A172 (cell line): ENCODE data around the gene POC1A. TPM values are rescaled to one million over a fixed set of nuclear protein-coding genes. Genes with fewer than 3 reads are reported as not detected.
A peak's percentile ranks its signal among the peaks of the same experiment; 100 is the strongest.
"Not testable (repeated sequence)": the region's sequence is repeated elsewhere in the genome, so short reads cannot be mapped to it uniquely, and the experiment has no call there.

ENCODE experiments used
- DNase-seq: peaks from one replicate; pipeline ENCODE4 v3.0.0-alpha.2; 2015; ENCODE audit warnings: low spot score
- total RNA-seq: library from RNA; depleted of rRNA; stranded (reverse); fragments of >200 nt; shearing (Covaris generic); gene quantifications from 2 replicates; pipeline ENCODE4 v1.2.3, GENCODE V29; 2014

POC1A gene
- total RNA-seq, 1 experiment from 2014 or later, result 19.0 TPM

DNA sequence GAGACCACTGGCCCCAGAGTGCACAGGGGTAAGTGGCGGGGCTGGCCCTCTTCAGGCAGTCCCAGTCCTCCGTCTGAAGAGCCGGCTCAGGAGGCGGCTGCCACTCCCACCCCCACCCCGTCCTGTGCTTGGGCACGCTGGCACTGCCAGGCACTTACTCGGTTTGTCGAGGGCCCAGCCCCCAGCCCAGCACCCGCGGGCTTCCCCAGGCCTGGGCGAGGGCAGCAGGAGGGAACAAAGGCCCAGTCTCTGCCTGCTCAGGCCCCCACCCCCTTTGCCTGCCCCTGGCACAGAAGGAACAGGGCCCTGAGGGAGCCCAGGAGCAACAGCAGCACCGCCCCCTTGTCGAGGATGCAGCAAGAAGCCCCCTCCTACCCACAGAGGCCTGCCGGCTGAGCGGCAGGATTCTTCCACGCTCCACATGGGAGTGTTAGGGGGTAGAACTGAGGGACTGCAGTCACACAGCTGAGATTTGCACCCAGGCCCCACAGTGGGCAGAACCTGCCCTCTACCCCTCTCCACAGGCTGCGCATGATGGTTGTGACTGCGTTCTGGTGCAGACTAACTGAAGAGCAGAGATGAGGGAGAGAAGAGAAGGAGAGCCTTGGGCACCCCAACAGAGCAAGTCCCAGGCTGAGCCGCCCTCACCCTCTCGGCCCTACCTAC, 106.8 kb downstream of the POC1A start:
- peak; percentile 76 for DNase-seq

DNA sequence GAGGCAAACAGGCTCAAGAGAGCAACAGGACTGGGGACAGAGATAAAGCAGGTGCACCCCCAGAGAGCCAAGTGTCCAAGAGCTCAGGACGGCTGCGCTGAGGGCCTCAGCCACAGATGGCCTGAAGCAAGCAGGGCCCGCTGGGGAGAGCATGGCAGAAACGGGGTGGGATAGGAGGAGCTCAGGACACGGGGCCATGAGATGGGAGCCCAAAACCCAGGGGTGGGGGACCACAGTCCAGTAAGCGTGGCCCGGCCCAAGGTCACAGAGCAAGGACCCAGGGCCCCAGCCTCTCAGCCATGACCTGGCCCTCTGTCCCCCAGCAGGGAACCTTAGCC, 107.4 kb downstream of the POC1A start:
- DNase-seq, result no peak

DNA sequence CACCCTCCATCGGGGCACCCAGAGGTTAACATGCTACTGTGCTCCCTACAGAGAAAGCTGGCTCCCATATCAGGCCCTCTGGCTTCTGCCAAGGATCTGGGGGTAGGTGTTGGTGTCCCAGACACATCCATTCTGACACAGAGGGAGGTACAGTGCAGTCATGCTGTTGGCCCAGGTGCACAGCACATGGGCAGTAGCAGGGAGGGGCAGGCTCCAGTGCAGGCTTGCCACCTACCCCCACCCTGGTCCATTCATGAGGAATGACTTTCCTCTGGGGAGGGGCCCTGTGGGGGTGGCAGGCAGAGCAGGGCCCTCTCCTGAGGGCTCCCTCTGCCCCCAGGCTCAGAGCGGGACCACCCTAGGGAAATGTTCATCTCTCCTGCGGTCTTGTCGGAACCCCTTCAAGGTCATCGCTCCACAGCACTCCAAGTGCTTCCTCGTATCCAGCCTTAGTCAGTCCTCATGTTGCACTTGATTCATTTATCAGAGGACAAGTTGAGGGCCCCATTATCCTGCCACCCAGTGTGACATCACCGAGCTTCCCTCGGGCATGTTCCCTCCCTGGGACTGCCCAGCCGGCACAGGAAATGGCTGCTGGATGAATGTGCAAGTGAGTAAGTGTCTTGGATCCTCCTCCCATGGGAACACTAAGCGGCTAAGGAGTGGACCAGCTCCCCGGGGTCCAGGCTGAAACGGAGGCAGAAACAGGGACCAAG, 107.9 kb downstream of the POC1A start:
- DNase-seq, result peak; percentile 96

DNA sequence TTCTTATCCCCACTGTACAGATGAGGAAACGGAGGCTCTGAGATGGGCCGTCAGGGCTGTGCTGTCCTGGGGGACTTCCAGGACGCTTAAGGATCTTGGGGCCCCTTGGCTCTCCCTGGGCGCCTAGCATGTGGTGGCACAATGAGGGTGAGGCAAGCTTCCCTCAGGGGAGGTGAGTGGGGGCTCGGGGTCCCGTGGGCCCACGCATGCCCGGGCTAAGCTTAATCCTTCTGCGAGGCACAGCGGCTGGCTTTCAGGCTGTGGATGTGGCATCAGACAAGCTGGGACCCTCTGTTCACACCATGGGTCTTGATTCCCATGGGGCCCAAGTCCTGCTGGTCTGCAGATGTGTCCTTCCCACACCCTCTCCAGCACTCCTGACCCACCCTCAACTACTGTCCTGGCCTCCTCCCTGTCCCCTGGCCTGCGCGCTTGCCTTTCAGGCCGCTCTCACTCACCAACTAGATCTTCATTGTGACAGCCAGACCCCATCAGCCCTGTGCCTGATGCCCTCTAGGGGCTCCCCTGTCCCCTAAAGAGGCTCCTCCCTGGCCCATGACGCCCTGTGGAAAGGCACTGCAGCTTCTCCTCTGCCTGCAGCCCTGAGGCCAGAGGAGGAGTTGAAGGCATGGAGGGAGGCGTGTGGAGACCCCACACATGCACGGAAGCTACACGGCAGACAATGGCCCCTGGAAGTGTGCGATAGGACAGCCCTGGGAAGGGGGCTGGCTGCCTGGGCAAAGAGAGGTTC, 109.2 kb downstream of the POC1A start:
- DNase-seq, result no peak

DNA sequence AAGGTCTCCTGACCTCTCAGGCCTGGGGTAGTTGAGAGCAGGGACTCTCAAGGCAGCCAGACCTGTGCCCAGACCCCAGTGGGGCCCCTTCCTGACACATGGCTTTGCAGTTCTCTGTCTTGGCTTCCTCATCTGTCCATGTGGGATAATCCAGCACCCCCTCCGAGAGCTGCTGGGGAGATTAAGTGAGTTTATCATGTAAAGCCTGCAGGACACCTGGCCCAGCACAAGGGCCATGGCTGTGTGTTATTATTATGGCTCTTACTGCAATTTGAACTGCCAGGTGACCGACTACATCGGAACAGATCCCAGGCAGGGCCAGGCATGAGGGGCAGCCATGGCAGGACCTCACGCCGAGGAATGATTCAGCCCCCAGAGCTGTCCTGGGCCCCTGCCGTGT, 110.5 kb downstream of the POC1A start:
- DNase-seq, result no peak

DNA sequence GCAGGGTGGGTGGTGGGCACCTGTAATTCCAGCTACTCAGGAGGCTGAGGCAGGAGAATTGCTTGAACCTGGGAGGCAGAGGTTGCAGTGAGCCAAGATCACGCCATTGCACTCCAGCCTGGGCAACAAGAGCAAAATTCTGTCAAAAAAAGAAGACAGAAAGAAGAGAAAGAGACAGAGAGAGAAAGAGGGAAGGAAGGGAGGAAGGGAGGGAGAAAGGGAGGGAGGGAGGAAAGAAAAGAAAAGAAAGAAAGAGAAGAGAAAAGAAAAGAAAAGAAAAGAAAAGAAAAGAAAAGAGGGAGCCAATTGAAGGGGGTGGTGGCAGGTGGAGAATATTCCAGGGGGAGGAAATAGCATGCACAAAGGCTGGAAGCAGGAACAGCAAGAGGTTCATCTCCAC, 111.2 kb downstream of the POC1A start:
- not testable (repeated sequence) for DNase-seq

DNA sequence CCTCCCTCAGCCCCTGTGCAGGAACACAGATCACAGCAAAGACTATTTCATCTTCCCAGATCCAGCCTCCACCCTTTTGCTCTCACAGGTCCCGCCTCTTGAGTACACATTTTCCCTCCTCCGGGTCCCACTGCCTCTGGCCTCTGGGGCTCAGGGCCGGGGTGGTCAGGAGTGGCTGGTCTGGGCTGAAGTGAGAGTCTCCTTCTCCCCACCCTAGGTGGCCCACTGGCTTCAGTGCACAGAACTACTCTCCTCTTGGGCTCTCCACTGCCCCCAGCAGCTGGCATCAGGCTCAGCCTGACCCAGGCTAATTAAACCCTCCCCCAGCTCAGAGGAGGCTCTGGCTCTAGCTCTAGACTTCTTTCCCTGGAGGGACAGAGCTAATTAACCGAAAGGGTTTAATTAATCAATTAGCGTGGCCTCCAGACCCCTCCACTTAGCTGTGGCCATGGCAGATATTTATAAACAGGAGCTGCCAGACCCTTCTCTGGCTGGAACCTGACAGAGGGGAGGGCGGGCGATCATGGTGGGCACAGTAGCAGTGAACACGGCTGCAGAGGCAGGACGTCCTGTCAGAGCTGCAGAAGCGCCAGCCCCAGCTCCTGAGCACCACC, 113.0 kb downstream of the POC1A start:
- DNase-seq, result no peak

DNA sequence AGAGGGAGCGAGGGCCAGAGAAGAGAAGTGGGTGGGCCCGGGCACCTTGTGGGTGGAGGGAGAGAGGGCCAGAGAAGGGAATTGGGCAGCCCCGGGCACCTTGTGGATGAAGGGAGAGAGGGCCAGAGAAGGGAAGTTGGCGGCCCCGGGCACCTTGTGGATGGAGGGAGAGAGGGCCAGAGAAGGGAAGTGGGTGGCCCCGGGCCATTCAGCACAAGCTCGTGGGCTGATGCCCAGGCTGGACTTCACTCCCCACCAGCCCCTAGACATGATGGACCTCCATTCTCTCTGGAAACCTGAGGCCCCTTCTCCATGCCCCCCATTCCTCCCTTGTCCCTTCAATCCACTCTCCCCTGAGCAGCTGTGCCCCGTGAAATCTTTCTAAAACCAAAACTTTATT, 113.6 kb downstream of the POC1A start:
- no peak for DNase-seq

DNA sequence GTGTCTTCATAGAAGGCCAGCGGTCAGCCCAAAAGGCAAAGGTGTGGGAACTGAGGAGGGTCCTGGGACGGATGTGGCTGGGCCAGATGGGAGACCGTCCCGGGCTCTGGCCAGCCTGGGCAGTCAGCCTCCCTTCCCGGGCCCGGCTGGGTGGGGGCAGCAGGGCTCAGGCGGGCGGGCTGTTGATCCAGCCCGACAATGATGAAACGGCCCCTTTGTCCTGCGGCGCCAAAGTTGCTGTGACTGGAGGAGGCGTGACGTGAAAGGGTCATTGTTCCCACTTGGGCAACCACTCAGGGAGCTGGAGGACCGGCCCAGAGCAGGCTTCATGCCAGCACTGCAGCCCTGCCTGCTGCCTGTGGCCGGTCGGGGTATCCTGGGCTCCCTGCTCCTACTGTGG, 114.4 kb downstream of the POC1A start:
- no peak for DNase-seq

DNA sequence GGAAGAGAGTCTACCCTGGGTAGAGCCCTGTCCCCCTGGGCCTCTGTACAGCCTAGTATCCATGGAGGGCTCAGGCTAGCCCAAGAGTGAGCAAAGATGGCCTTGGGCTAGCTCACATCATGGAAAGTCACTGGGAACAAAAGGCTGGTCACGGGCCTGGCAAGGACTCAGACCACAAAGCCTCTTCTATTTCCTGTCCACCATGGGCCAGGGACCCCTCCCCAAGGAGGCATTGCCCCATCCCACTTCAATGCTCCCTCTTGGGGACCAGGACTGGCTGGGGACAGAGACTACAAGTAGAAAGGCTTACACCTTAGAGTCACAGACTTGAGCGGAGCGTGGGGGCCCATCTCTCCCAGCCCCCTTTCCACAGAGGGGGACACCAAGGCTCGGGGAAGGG, 114.8 kb downstream of the POC1A start:
- no peak for DNase-seq

DNA sequence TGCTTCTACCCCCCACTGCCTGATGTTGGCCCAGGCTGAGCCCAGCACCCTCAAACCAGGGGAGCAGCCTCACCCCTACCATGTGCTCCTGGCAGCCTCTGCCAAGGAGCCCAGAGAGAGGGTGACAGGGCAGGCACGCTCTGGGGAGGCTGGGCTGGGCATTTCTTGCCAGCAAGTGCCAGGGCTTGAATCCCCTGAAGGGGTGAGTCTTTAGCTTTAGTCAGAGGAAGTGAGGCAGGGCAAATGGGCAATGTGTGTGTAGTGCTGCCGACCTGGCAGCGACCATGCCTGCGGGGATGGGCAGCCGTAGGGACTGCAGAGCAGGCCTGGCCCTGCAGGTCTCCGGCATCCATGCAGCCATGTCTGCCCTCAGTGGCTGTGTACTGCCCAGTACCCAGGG, 116.0 kb downstream of the POC1A start:
- no peak for DNase-seq

DNA sequence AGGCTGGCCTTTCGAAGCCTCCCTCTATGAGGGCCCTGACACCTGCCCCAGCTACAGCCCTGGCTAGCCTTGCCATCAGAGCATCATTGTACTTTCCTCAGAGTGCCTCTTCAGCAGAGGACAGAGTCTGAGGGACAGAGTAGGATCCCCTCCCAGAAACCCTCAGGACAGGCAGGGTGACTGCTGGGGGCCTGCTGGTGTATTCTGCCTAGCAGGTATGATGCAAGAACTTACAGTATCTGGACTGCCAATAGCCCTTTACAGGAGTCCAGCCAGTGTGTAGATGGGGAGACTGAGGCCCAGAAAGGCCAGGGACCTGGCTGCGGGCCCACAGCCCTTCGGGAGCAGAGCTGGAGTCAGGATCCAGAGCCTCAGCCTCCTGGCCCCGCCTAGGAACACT, 116.9 kb downstream of the POC1A start:
- DNase-seq, result no peak

DNA sequence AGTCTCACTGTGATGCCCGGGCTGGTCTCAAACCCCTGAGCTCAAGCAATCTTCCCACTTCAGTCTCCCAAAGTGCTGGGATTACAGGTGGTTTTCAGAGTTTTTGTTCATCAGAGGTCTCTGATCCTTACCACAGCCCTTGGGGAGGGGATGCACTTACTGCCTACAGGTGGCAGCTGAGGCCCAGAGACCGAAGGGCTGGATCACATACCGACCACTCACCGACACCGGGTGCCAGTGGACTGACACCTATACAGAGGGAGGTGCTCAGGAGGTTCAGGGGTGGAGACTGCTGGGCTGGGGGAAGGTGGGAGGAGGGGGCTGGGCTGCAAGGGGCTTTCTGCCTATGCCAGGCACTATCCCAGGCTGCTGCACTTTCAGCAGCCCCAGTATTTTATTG, 117.4 kb downstream of the POC1A start:
- no peak for DNase-seq

DNA sequence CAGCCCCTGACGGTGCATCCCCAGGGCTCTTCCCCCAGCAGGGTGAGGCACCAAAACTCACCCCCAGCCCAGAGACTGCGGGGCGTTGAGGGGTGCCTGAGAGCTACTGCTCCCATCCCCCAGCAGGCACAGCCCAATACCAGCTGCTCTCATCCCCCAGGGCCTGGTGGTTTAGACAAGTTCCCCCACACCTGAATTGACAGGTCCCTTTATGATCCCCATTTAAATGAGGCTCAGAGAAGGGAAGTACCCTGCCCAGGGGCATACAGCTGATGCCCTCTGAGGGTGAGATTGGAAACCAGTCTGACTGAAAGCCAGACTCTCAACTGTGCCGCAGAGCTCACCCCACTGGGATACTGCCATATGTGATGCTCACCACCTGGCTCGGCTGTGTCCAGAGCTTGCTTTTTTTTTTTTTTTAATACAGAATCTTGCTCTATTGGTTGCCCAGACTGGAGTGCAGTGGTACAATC, 118.0 kb downstream of the POC1A start:
- DNase-seq, result no peak

DNA sequence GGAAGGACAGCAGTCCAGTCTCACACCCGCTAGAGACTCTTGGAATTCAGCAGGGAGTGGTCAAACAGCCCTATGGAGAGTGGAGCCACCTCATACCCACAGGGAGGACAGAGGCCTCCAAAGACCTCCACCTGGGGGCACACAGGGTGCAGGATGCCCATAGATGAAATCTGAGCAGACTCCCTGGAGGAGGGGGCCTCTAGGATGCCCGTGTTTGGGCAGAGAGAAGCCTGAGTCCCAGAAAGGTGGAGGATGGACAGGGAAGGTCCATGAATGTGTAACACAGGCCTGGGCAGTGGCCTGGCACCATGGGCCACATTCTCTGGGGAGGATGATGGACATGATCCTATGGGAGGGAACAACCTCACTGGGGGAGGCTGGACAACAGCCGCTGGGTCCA, 119.6 kb downstream of the POC1A start:
- no peak for DNase-seq

DNA sequence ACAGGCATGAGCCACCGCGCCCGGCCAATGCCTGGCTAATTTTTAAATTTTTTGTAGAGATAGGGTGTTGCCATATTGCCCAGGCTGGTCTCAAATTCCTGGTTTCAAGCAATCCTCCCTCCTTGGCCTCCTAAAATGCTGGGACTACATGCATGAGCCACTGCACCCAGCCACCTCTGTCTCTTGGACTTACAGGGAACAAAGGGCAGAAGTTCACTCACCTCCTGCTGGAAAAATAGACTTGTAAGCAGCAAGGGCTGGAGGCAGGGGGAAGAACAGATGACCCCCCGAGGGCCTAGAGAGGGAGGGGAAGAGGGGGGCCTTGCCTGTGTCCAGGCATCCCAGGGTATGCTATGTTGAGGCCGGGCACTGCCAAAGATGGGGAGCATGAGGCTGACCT, 120.0 kb downstream of the POC1A start:
- no peak for DNase-seq

DNA sequence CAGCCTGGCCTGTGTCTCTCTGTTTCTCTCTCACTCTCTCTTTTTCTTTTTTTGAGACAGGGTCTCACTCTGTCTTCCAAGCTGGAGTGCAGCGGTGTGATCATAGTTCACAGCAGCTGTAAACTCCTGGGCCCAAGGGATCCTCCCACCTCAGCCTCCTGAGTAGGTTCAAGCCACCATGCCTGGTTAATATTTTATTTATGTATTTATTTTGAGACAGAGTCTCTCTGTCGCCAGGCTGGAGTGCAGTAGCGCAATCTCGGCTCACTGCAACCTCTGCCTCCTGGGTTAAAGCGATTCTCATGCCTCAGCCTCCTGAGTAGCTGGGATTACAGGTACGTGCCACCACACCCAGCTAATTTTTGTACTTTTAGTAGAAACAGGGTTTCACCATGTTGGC, 120.5 kb downstream of the POC1A start:
- not testable (repeated sequence) for DNase-seq

DNA sequence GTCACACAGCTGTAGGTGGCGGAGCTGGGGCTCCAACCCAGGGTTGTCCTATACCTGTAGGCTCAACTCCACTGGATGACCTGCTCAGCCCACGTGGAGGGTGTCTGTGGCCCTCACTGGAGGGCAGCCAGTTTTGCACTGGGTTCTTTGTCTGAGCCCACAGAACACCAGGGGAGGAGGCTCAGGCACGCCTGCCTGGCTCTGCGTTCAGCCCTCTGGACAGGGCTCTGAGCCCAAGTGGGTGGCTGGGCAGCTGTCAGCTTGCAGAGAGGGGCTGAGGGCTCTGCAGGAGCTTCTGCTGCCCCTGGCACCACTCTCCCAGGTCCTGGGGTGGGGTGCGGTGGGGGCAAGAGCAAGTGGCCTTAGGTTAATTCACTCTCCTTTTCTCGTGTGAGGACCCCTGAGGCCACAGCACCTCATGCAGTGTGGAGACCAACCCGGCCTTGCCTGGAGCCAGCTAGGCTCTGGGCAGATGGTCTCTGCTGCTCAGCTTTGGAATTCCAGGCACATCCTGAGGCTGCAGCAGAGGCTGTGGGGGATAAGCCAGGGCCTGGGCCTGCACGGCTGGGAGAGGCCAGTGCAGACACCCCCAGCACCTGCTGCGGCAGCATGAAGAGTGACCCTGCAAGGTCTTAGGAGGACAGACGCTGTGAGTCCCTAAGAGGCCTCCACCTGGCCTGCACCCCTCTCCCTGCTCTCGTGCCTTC, 121.4 kb downstream of the POC1A start:
- no peak for DNase-seq

DNA sequence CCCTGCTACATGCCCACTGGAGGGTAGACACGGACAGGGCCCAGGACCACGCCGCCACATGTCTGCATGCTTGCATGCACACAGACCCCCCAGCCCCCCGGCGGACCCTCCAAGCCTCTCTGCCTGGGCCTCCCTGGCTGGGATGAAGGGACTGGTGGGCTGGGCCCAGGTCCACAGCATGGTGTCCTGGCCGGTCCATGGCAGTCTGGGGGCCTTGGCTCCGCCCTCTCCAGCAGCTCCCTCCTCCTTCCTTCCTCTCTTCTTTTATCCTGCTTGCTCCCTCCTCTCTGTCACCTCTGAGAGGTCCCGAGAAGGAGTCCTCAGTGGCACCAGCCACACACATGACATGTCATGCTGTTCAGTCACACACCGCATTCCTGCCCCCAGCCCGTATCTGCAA, 122.3 kb downstream of the POC1A start:
- DNase-seq, result no peak

DNA sequence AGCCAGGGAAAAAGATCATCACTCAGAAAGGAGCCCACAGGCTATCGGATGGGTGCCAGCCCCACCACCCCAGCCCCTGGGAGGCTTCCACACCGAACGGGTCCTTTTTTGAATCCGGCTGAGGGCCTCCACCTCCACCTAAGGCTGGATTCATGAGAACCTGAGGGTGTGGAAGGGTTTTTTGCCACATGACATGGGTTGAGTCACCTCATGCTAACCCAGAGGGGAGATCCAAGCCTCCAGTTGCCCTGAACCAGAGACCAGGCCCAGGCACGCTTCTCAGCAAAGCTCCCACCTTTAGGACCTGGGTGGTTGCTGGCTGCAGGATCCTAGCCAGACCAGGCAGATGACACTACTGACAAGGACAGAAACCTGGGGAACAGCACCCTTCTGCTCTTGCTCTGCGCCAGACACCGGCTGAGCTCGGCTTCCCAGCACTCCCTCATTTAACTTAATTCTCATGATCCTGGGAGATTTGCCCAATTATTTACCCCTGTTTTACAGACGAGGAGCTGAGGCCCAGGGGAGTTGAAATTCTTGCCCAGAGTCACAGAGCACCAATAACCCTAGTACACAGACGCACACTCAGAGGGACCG, 123.4 kb downstream of the POC1A start:
- DNase-seq, result no peak

DNA sequence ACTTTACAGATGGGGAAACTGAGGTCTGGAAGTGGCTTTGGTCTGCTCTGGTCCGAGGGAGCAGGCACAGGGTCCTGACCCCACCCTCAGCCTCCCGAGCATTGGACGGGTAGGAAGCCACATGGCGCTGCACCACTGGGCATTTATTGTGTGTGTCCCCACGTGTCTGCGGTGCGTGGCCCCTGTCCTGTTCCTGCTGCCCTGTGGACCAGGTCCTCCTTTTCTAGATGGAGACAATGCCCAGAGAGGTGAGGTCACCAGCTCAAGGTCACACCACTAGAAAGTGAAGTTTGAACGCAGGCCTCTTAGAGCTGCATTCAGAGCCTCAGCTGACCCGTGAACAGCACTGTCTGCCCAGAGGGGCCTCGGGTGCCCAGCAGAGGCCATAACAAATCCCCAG, 124.7 kb downstream of the POC1A start:
- no peak for DNase-seq

DNA sequence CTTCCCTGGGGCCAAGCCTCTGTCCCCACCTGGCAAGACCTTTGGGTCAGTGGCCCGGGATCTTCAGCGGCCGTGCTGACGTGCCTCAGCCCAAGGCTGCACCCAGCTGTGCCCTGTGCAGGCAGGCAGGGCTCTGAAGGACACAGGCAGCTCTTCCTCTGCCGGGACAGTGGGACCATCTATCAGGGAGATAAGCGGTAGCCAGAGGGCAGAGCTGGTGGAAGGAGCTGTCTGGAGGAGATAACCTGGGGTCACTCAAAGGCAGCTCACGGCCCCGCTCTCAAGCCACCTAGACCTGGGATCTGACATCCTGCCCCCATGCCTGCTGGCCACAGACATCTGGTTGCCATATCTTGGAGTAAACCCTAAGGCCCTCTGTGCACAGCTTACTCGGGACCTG, 125.2 kb downstream of the POC1A start:
- no peak for DNase-seq
